ENCODE results near the gene ZSCAN5B.

DNA sequence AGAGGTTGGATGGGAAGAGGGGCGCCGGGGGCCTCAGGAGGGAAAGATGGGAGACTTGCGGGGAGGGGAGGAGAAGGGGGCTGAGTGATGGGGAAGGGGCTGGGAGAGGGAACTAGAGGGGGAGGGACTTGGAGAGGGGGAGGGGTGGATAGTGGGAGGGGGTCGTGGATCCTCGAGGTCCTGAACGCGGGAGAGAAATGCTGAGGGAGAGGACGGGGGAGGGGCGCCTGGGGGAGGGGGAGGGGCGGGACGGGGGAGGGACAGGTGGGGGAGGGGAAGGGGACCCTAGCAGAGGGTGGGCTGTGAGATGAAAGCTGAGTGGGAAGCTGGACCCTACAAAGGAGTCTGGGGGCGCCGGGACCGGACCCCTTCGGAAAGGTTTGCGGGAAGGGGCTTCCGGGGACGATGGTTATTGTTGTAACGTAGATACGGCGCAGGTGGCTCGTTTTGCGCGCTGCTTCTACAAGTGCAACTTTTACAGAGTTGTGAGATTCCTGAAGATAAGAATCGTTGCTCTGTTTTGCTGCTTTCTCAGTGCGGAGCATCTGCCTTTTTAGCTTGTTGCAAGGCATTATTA, 56.1 kb downstream of the ZSCAN5B start:
- TF ChIP-seq, protein P1, sequence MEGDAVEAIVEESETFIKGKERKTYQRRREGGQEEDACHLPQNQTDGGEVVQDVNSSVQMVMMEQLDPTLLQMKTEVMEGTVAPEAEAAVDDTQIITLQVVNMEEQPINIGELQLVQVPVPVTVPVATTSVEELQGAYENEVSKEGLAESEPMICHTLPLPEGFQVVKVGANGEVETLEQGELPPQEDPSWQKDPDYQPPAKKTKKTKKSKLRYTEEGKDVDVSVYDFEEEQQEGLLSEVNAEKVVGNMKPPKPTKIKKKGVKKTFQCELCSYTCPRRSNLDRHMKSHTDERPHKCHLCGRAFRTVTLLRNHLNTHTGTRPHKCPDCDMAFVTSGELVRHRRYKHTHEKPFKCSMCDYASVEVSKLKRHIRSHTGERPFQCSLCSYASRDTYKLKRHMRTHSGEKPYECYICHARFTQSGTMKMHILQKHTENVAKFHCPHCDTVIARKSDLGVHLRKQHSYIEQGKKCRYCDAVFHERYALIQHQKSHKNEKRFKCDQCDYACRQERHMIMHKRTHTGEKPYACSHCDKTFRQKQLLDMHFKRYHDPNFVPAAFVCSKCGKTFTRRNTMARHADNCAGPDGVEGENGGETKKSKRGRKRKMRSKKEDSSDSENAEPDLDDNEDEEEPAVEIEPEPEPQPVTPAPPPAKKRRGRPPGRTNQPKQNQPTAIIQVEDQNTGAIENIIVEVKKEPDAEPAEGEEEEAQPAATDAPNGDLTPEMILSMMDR (IDR thresholded peaks at IDR 0.05) = no peak
- TF ChIP-seq ZFX (IDR thresholded peaks at IDR 0.05; ENCODE audit: borderline replicate concordance) = no peak

Data from 22Rv1 (cell line).